ENCODE data around the gene TP53AIP1.

Gene TP53AIP1

DNA sequence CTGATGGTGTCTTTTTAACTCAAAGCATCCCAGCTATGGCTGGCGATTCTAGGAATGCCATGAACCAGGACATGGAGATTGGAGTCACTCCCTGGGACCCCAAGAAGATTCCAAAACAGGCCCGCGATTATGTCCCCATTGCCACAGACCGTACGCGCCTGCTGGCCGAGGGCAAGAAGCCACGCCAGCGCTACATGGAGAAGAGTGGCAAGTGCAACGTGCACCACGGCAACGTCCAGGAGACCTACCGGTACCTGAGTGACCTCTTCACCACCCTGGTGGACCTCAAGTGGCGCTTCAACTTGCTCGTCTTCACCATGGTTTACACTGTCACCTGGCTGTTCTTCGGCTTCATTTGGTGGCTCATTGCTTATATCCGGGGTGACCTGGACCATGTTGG lies 31.4 kb downstream of the TP53AIP1 start:
- no peak for TF ChIP-seq POU2F2 (IDR thresholded peaks at IDR 0.05; ENCODE audit: low read depth, low read length)
- TF ChIP-seq POLR2A (IDR thresholded peaks at IDR 0.05; ENCODE audit: low read depth, low read length) = no peak
- no peak for TF ChIP-seq PAX5 (IDR thresholded peaks at IDR 0.05; ENCODE audit: insufficient read depth, low read length, severe bottlenecking)
- no peak for TF ChIP-seq TAF1 (IDR thresholded peaks at IDR 0.05; ENCODE audit: low read depth, low read length)
- no peak for TF ChIP-seq SPI1 (IDR thresholded peaks at IDR 0.05; ENCODE audit: low read depth, low read length)
- no peak for TF ChIP-seq POLR2AphosphoS5 (IDR thresholded peaks at IDR 0.05; ENCODE audit: low read depth, low read length)
- no peak for DNase-seq (ENCODE audit: insufficient read length, low spot score)
- no peak for FAIRE-seq

DNA sequence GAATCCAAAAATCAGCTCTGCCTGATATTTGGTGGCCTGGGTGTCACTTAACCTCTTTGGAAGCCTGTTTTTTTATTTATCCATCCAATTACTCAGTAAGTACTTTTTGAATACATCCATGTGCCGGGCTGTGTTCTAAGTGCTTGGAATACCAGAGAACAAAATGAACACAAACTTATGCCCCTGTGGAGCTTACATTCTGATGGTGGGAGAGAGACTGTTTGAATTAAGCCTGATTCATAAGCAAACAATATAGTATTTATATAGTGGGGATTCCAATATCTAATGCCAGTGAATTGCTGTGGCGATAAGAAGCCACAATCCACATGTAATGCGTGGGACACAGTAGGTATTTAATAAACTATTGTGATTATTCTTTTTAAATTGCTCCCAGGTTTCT lies 32.1 kb downstream of the TP53AIP1 start:
- TF ChIP-seq POLR2A (IDR thresholded peaks at IDR 0.05; ENCODE audit: low read depth, low read length) = no peak
- FAIRE-seq (no peak), DNase-seq (ENCODE audit: insufficient read length, low spot score) (no peak)

- TF ChIP-seq POLR2A (IDR thresholded peaks at IDR 0.05; ENCODE audit: low read depth, low read length) (no peak), SPI1 (IDR thresholded peaks at IDR 0.05; ENCODE audit: low read depth, low read length) (no peak), POLR2AphosphoS5 (IDR thresholded peaks at IDR 0.05; ENCODE audit: low read depth, low read length) (no peak)
- no peak for DNase-seq (ENCODE audit: insufficient read length, low spot score)
- no peak for FAIRE-seq
Measured at GRCh38 chr11:128909438-128910125, 33.1 kb downstream of the TP53AIP1 start.

GRCh38 chr11:128908391-128909246 lies 34.1 kb downstream of the TP53AIP1 start:
- DNase-seq (ENCODE audit: insufficient read length, low spot score) = no peak
- no peak for FAIRE-seq
- TF ChIP-seq SPI1 (IDR thresholded peaks at IDR 0.05; ENCODE audit: low read depth, low read length) = no peak
- TF ChIP-seq POLR2A (IDR thresholded peaks at IDR 0.05; ENCODE audit: low read depth, low read length) = no peak
- TF ChIP-seq POLR2AphosphoS5 (IDR thresholded peaks at IDR 0.05; ENCODE audit: low read depth, low read length) = no peak
- no peak for TF ChIP-seq PAX5 (IDR thresholded peaks at IDR 0.05; ENCODE audit: insufficient read depth, low read length, severe bottlenecking)
- TF ChIP-seq TAF1 (IDR thresholded peaks at IDR 0.05; ENCODE audit: low read depth, low read length) = no peak
- no peak for TF ChIP-seq POU2F2 (IDR thresholded peaks at IDR 0.05; ENCODE audit: low read depth, low read length)

DNA sequence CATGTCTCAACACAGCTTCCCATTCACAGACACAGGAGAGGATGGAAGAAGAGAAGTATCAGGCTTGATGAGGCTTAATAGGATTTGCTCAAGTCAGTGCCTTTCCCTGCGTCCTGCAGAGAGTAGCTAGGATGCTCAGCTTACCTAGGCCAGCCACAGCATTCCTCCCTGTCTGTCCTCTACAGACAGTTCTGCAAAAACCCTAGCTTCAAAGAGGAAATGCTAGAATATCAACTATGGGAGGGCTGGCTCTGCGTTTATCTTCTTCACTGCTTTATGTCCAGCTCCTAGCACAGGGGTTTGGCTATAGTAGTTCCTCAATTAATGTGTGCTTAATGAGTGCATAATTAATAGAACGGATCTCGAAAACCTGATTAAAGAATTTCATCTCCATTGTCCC lies 35.1 kb downstream of the TP53AIP1 start:
- TF ChIP-seq PAX5 (IDR thresholded peaks at IDR 0.05; ENCODE audit: insufficient read depth, low read length, severe bottlenecking) (no peak), TAF1 (IDR thresholded peaks at IDR 0.05; ENCODE audit: low read depth, low read length) (no peak), POLR2AphosphoS5 (IDR thresholded peaks at IDR 0.05; ENCODE audit: low read depth, low read length) (no peak), SPI1 (IDR thresholded peaks at IDR 0.05; ENCODE audit: low read depth, low read length) (no peak), POU2F2 (IDR thresholded peaks at IDR 0.05; ENCODE audit: low read depth, low read length) (no peak), POLR2A (IDR thresholded peaks at IDR 0.05; ENCODE audit: low read depth, low read length) (no peak)
- DNase-seq (ENCODE audit: insufficient read length, low spot score) (no peak), FAIRE-seq (no peak)

GRCh38 chr11:128906185-128907050 lies 36.3 kb downstream of the TP53AIP1 start:
- no peak for FAIRE-seq
- TF ChIP-seq SPI1 (IDR thresholded peaks at IDR 0.05; ENCODE audit: low read depth, low read length) (no peak), PAX5 (IDR thresholded peaks at IDR 0.05; ENCODE audit: insufficient read depth, low read length, severe bottlenecking) (no peak), POLR2AphosphoS5 (IDR thresholded peaks at IDR 0.05; ENCODE audit: low read depth, low read length) (no peak), TAF1 (IDR thresholded peaks at IDR 0.05; ENCODE audit: low read depth, low read length) (no peak), POU2F2 (IDR thresholded peaks at IDR 0.05; ENCODE audit: low read depth, low read length) (no peak), POLR2A (IDR thresholded peaks at IDR 0.05; ENCODE audit: low read depth, low read length) (no peak)
- no peak for DNase-seq (ENCODE audit: insufficient read length, low spot score)

DNA sequence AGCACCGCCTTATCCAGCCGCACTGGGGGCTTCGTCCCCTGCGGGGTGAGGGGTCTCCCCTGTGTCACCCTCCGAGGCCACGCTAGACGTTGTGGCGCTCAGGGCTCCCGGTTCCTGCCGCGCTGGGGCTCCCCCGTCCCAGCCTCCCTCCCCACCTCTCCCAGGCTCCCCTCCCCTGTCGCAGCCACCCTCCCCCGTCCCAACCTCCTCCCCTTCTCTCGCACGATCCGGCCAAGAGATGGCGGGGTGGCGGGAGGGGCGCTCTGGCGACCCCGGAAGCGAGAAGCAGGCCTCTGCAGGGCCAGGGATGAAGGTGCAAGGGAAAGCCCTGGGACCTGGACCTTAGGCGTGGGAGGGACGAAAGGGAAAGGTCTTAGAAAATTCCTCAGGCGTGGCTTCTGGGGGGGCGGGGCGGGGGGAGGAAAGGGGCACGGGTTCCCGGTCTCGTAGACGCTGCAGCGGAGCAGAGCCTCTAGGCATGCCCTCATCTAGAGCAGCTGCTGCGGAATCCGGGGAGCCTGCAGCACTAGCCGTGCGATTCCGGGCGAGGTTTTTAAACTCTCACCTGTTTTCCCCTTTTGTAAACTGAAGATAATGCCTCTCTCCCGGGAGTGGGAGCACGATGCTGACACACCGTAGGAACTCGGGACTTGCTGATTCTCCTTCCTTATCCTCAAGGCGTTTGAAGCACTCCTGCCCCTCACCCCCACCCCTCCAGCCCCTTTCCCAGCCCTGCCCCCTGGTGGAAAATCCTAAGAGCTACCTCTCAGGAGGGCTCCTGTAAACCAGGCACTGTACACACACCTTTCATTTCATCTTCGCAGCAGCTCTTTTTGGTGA lies 37.1 kb downstream of the TP53AIP1 start:
- FAIRE-seq = peak; percentile 43
- peak; percentile 58 for DNase-seq (ENCODE audit: insufficient read length, low spot score)
- TF ChIP-seq SPI1 (IDR thresholded peaks at IDR 0.05; ENCODE audit: low read depth, low read length) (no peak), POLR2A (IDR thresholded peaks at IDR 0.05; ENCODE audit: low read depth, low read length) (no peak), PAX5 (IDR thresholded peaks at IDR 0.05; ENCODE audit: insufficient read depth, low read length, severe bottlenecking) (no peak), TAF1 (IDR thresholded peaks at IDR 0.05; ENCODE audit: low read depth, low read length) (no peak), POLR2AphosphoS5 (IDR thresholded peaks at IDR 0.05; ENCODE audit: low read depth, low read length) (no peak), POU2F2 (IDR thresholded peaks at IDR 0.05; ENCODE audit: low read depth, low read length) (no peak)

GRCh38 chr11:128904656-128905344 lies 37.9 kb downstream of the TP53AIP1 start:
- FAIRE-seq = no peak
- TF ChIP-seq POLR2AphosphoS5 (IDR thresholded peaks at IDR 0.05; ENCODE audit: low read depth, low read length) (no peak), PAX5 (IDR thresholded peaks at IDR 0.05; ENCODE audit: insufficient read depth, low read length, severe bottlenecking) (no peak), TAF1 (IDR thresholded peaks at IDR 0.05; ENCODE audit: low read depth, low read length) (no peak), POU2F2 (IDR thresholded peaks at IDR 0.05; ENCODE audit: low read depth, low read length) (no peak), POLR2A (IDR thresholded peaks at IDR 0.05; ENCODE audit: low read depth, low read length) (no peak), SPI1 (IDR thresholded peaks at IDR 0.05; ENCODE audit: low read depth, low read length) (no peak)
- DNase-seq (ENCODE audit: insufficient read length, low spot score) = peak; percentile 48
